CD14-positive monocyte (primary cell): ENCODE data around the gene BET1. TPM values are rescaled to one million over a fixed set of nuclear protein-coding genes. Genes with fewer than 3 reads are reported as not detected.

Experiments
- DNase-seq, 3 donors: peaks; one replicate each; pipeline ENCODE4 v3.0.0-alpha.2; 2011 to 2022
- H2AFZ ChIP-seq: 2 replicates; pipeline ENCODE4 v1.6.0; 2012; ENCODE audit warnings: mild to moderate bottlenecking, low read depth, low read length, inconsistent platforms; ENCODE audit not compliant: insufficient read depth, poor library complexity, severe bottlenecking
- H3K27ac ChIP-seq, 2 donors: 1 replicate in 1 of 2; 2 replicates in 1 of 2; pipeline ENCODE4 v1.5.1; 2012 to 2013; ENCODE audit warnings: low read length in 2 of 2, control low read depth in 1 of 2, inconsistent platforms in 1 of 2, low read depth in 1 of 2, mild to moderate bottlenecking in 1 of 2
- H3K27me3 ChIP-seq, 2 donors: one replicate each; pipeline versions ENCODE4 v1.6.0 to v1.6.1; 2011 to 2013; ENCODE audit warnings: low read length in 2 of 2; ENCODE audit not compliant: control insufficient read depth in 2 of 2, insufficient read depth in 2 of 2
- H3K36me3 ChIP-seq, 2 donors: replicated peaks in 1 of 2; 1 replicate in 1 of 2; 2 replicates in 1 of 2; pipeline versions ENCODE4 v1.5.1 to v1.6.1; 2012 to 2013; ENCODE audit warnings: low read length in 2 of 2, control low read depth in 1 of 2, inconsistent platforms in 1 of 2, mild to moderate bottlenecking in 1 of 2; ENCODE audit not compliant: insufficient read depth in 2 of 2, control insufficient read depth in 1 of 2
- H3K4me1 ChIP-seq, 2 donors: 1 replicate in 1 of 2; 2 replicates in 1 of 2; pipeline versions ENCODE4 v1.5.1 to v1.6.1; 2012 to 2013; ENCODE audit warnings: low read length in 2 of 2, control low read depth in 1 of 2, inconsistent platforms in 1 of 2, mild to moderate bottlenecking in 1 of 2, moderate library complexity in 1 of 2; ENCODE audit not compliant: insufficient read depth in 2 of 2, control insufficient read depth in 1 of 2
- H3K4me2 ChIP-seq: replicated peaks from 2 replicates; pipeline ENCODE3; 2012; ENCODE audit warnings: low read length, moderate library complexity, mild to moderate bottlenecking; ENCODE audit not compliant: poor library complexity, severe bottlenecking; ENCODE audit errors: extremely low read depth
- H3K4me3 ChIP-seq, 3 experiments: fragments of 200-600 bp in 1 of 3; sonication (generic) in 1 of 3; replicated peaks in 1 of 3; 1 replicate in 2 of 3; 2 replicates in 1 of 3; pipeline ENCODE4 v1.5.1; 2011 to 2013; ENCODE audit warnings: low read length in 3 of 3, mild to moderate bottlenecking in 3 of 3, control low read depth in 2 of 3, low read depth in 2 of 3, inconsistent platforms in 1 of 3, moderate library complexity in 1 of 3
- H3K79me2 ChIP-seq: 2 replicates; pipeline ENCODE4 v1.6.0; 2012; ENCODE audit warnings: mild to moderate bottlenecking, control low read depth, inconsistent platforms, low read length, moderate library complexity; ENCODE audit not compliant: insufficient read depth
- H3K9ac ChIP-seq: 2 replicates; pipeline ENCODE4 v1.6.0; 2017; ENCODE audit warnings: low read length, mild to moderate bottlenecking; ENCODE audit not compliant: insufficient read depth, poor library complexity, severe bottlenecking
- H3K9me3 ChIP-seq, 2 donors: replicated peaks in 1 of 2; 1 replicate in 1 of 2; 2 replicates in 1 of 2; pipeline versions ENCODE4 v1.5.1 to v1.6.1; 2012 to 2013; ENCODE audit warnings: low read length in 2 of 2, control low read depth in 1 of 2; ENCODE audit not compliant: control insufficient read depth in 1 of 2, insufficient read depth in 1 of 2
- H4K20me1 ChIP-seq: 2 replicates; pipeline ENCODE4 v1.6.0; 2012; ENCODE audit warnings: mild to moderate bottlenecking, low read length, control low read depth, moderate library complexity; ENCODE audit not compliant: insufficient read depth
- H3K27ac Mint-ChIP-seq, 7 donors: one replicate each; pipeline ENCODE4 v1.8.0; 2020; ENCODE audit warnings: mild to moderate bottlenecking in 7 of 7, mixed read lengths in 7 of 7, moderate library complexity in 6 of 7, inconsistent platforms in 2 of 7
- H3K27me3 Mint-ChIP-seq, 3 donors: one replicate each; pipeline ENCODE4 v1.8.0; 2021 to 2022; ENCODE audit warnings: low read depth in 3 of 3, mild to moderate bottlenecking in 3 of 3, mixed read lengths in 3 of 3, moderate library complexity in 3 of 3, inconsistent platforms in 1 of 3
- H3K36me3 Mint-ChIP-seq, 2 donors: one replicate each; pipeline ENCODE4 v1.8.0; 2020; ENCODE audit warnings: mixed read lengths in 2 of 2, inconsistent platforms in 1 of 2, mild to moderate bottlenecking in 1 of 2
- H3K4me1 Mint-ChIP-seq: one replicate; pipeline ENCODE4 v1.8.0; 2020; ENCODE audit warnings: mild to moderate bottlenecking, mixed read lengths
- H3K4me3 Mint-ChIP-seq, 2 donors: one replicate each; pipeline ENCODE4 v1.8.0; 2020; ENCODE audit warnings: mild to moderate bottlenecking in 2 of 2, mixed read lengths in 2 of 2, moderate library complexity in 1 of 2
- H3K9me3 Mint-ChIP-seq, 7 donors: one replicate each; pipeline ENCODE4 v1.8.0; 2020 to 2022; ENCODE audit warnings: mixed read lengths in 7 of 7, mild to moderate bottlenecking in 6 of 7, moderate library complexity in 6 of 7, inconsistent platforms in 2 of 7
- WGBS: methylation state at CpG from one replicate; pipeline ENCODE4 v1.1.5; 2013; ENCODE audit warnings: missing lambda C conversion rate; ENCODE audit not compliant: insufficient coverage; 5-methylcytosine and 5-hydroxymethylcytosine counted together
- intact Hi-C, 2 donors: fragments of 100-400 bp; cut with micrococcal nuclease; formaldehyde crosslinking; loops; one replicate each; pipeline versions ENCODE4 v1.15.0 to v1.15.1; 2023
- polyA plus RNA-seq, 3 donors: library from polyadenylated mRNA; depleted of rRNA in 1 of 3; unstranded in 2 of 3; stranded (reverse) in 1 of 3; fragments of 300-500 nt in 2 of 3; fragments of >200 nt in 1 of 3; fragmentation: Illumina TruSeq in 2 of 3; gene quantifications; 1 replicate in 2 of 3; 2 replicates in 1 of 3; pipeline ENCODE4 v1.2.3, GENCODE V29; 2012 to 2021
- TF ChIP-seq, protein P1 (sequence below): fragments of 200-600 bp; IDR thresholded peaks from one replicate; pipeline ENCODE4 v1.8.0; 2022; ENCODE audit warnings: antibody characterized with exemption, mild to moderate bottlenecking

BET1 gene
- polyA plus RNA-seq, 3 donors, result 5.4 to 14.1 (median 8.2) TPM

DNA sequence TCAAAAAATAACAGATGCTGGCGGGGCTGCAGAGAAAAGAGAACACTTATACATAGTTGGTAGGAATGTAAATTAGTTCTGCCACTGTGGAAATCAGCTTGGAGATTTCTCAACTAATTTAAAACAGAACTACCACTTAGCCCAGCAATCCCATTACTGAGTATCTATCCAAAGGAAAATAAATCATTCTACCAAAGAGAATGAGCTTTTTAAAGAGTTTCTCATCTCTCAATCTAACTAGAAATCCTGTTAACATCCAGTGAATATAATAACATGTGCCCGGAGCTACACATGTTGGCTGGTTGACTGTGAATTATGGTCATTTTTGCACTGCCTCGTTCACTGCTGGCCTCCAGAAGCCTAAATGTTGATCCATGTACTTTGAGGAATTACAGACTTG lies 39.3 kb downstream of the BET1 start:
- Histone ChIP-seq H4K20me1 (no peaks in the 10 kb centered on the region), H3K79me2 (no peaks in the 10 kb centered on the region), H3K4me2 (no peak overlapping the region), H3K27me3 (no peaks in the 10 kb centered on the region), H3K4me3 (no peak overlapping the region), H3K9me3 (no peaks in the 10 kb centered on the region), H2AFZ (no peak overlapping the region), H3K27ac (no peak overlapping the region), H3K4me1 (no peaks in the 10 kb centered on the region), H3K9ac (no peak overlapping the region), H3K36me3 (no peaks in the 10 kb centered on the region)
- Mint-ChIP-seq H3K4me1 (no peaks in the 10 kb centered on the region), H3K9me3 (no peaks in the 10 kb centered on the region), H3K27ac (no peak overlapping the region), H3K36me3 (no peaks in the 10 kb centered on the region), H3K27me3 (no peaks in the 10 kb centered on the region), H3K4me3 (no peak overlapping the region)
- intact Hi-C loops, result no loop called here
- TF ChIP-seq, protein P1, sequence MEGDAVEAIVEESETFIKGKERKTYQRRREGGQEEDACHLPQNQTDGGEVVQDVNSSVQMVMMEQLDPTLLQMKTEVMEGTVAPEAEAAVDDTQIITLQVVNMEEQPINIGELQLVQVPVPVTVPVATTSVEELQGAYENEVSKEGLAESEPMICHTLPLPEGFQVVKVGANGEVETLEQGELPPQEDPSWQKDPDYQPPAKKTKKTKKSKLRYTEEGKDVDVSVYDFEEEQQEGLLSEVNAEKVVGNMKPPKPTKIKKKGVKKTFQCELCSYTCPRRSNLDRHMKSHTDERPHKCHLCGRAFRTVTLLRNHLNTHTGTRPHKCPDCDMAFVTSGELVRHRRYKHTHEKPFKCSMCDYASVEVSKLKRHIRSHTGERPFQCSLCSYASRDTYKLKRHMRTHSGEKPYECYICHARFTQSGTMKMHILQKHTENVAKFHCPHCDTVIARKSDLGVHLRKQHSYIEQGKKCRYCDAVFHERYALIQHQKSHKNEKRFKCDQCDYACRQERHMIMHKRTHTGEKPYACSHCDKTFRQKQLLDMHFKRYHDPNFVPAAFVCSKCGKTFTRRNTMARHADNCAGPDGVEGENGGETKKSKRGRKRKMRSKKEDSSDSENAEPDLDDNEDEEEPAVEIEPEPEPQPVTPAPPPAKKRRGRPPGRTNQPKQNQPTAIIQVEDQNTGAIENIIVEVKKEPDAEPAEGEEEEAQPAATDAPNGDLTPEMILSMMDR, result no peak
- no peak for DNase-seq
- 100% methylated on average over 1 of the region's 3 CpGs for WGBS

DNA sequence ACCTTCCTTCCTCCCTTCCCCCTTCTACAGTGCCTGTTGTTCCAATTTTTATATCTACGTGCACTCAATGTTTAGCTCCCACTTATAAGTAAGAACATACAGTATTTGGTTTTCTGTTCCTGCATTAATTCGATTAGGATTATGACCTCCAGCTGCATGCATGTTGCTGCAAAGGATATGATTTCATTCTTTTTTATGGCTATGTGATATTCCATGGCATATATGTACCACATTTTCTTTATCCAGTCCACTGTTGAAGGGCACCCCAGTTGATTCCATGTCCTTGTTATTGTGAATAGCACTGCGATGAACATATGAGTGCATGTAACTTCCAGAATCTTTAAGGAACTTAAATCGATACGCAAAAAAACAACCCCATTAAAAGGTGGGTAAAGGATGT lies 39.9 kb downstream of the BET1 start:
- no peak for DNase-seq
- Mint-ChIP-seq H3K27ac (no peak overlapping the region), H3K9me3 (no peaks in the 10 kb centered on the region), H3K27me3 (no peaks in the 10 kb centered on the region), H3K4me1 (no peaks in the 10 kb centered on the region), H3K36me3 (no peaks in the 10 kb centered on the region), H3K4me3 (no peak overlapping the region)
- Histone ChIP-seq H3K36me3 (no peaks in the 10 kb centered on the region), H4K20me1 (no peaks in the 10 kb centered on the region), H3K27ac (no peak overlapping the region), H3K79me2 (no peaks in the 10 kb centered on the region), H2AFZ (no peak overlapping the region), H3K9me3 (no peaks in the 10 kb centered on the region), H3K4me2 (no peak overlapping the region), H3K4me3 (no peak overlapping the region), H3K4me1 (no peaks in the 10 kb centered on the region), H3K9ac (no peak overlapping the region), H3K27me3 (no peaks in the 10 kb centered on the region)
- intact Hi-C loops, result no loop called here
- TF ChIP-seq, protein P1, result no peak
- no CpG with 5 or more reads among the region's 5 CpGs for WGBS
